SK-N-MC (cell line): Measurements from ENCODE around the gene SPG7.

ENCODE experiments used
- EZH2 ChIP-seq: fragments of 200-600 bp; sonication (generic); IDR thresholded peaks from one replicate; pipeline ENCODE4 v1.6.1; 2017; ENCODE audit warnings: antibody characterized with exemption
- POLR2AphosphoS5 ChIP-seq: IDR thresholded peaks from 2 replicates; pipeline ENCODE4 v1.6.1; 2012; ENCODE audit warnings: mild to moderate bottlenecking, low read depth, low read length, borderline replicate concordance

GRCh38 chr16:89489898-89490438 is 18.2 kb upstream of the SPG7 start:
- TF ChIP-seq POLR2AphosphoS5 (no peak), EZH2 (no peak)
